Measurements from ENCODE around the gene FNDC3B.

DNA sequence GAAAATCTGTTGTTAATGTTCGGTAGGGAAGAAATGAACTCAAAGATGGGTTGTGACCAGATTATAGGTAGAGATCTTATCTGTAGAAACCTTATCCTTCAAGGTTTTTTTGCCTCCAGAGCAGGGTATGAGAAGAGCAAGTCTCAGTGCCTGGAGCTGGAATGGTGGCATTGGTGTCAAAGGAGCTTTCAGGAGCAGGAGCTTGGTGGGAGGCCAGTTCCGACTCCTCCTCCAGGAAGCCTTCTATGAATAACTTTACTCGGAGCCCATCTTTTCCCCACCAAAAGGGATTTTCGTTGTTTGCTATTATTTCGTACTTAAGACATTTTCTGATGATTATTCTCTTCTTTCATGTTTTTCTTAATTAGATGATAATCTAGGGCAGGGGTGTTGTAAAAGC lies 317.0 kb downstream of the FNDC3B start:
- TF ChIP-seq, protein P1, sequence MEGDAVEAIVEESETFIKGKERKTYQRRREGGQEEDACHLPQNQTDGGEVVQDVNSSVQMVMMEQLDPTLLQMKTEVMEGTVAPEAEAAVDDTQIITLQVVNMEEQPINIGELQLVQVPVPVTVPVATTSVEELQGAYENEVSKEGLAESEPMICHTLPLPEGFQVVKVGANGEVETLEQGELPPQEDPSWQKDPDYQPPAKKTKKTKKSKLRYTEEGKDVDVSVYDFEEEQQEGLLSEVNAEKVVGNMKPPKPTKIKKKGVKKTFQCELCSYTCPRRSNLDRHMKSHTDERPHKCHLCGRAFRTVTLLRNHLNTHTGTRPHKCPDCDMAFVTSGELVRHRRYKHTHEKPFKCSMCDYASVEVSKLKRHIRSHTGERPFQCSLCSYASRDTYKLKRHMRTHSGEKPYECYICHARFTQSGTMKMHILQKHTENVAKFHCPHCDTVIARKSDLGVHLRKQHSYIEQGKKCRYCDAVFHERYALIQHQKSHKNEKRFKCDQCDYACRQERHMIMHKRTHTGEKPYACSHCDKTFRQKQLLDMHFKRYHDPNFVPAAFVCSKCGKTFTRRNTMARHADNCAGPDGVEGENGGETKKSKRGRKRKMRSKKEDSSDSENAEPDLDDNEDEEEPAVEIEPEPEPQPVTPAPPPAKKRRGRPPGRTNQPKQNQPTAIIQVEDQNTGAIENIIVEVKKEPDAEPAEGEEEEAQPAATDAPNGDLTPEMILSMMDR (IDR thresholded peaks at IDR 0.05) = no peak
- no peak for TF ChIP-seq POLR2AphosphoS5 (IDR thresholded peaks at IDR 0.05; ENCODE audit: low read depth, low read length)
